Spleen (tissue), 11 donors: Measurements from ENCODE around the gene APOL5. TPM values are rescaled to one million over a fixed set of nuclear protein-coding genes. Genes with fewer than 3 reads are reported as not detected.
A peak's percentile ranks its signal among the peaks of the same experiment; 100 is the strongest.

Experiments used
- DNase-seq: peaks from one replicate; pipeline ENCODE4 v3.0.0-alpha.2; 2020
- H3K27ac ChIP-seq, 8 donors: fragments of 200-600 bp; sonication (generic) in 7 of 8; 1 replicate in 4 of 8; 2 replicates in 4 of 8; pipeline versions ENCODE4 v1.5.0 to v1.8.0; 2016 to 2021; ENCODE audit warnings: inconsistent platforms in 4 of 8, mild to moderate bottlenecking in 4 of 8, moderate library complexity in 1 of 8
- H3K27me3 ChIP-seq, 7 donors: fragments of 200-600 bp; sonication (generic) in 6 of 7; replicated peaks in 1 of 7; 1 replicate in 4 of 7; 2 replicates in 3 of 7; pipeline versions ENCODE4 v1.5.0 to v1.8.0; 2016 to 2021; ENCODE audit warnings: inconsistent platforms in 3 of 7, mild to moderate bottlenecking in 1 of 7
- H3K36me3 ChIP-seq, 6 donors: fragments of 200-600 bp; sonication (generic) in 5 of 6; 1 replicate in 4 of 6; 2 replicates in 2 of 6; pipeline versions ENCODE4 v1.5.0 to v1.8.0; 2016 to 2021; ENCODE audit warnings: inconsistent platforms in 2 of 6
- H3K4me1 ChIP-seq, 6 donors: fragments of 200-600 bp; sonication (generic) in 5 of 6; 1 replicate in 3 of 6; 2 replicates in 3 of 6; pipeline versions ENCODE4 v1.5.0 to v1.8.0; 2016 to 2021; ENCODE audit warnings: inconsistent platforms in 3 of 6
- H3K4me3 ChIP-seq, 8 donors: fragments of 200-600 bp; sonication (generic) in 7 of 8; 1 replicate in 4 of 8; 2 replicates in 4 of 8; pipeline versions ENCODE4 v1.5.0 to v1.8.0; 2016 to 2021; ENCODE audit warnings: inconsistent platforms in 4 of 8, mild to moderate bottlenecking in 4 of 8, moderate library complexity in 2 of 8
- H3K9me3 ChIP-seq, 8 donors: fragments of 200-600 bp; sonication (generic) in 7 of 8; 1 replicate in 4 of 8; 2 replicates in 4 of 8; pipeline versions ENCODE4 v1.5.0 to v1.8.0; 2016 to 2021; ENCODE audit warnings: inconsistent platforms in 4 of 8
- CTCF ChIP-seq, 11 experiments: fragments of 200-600 bp in 7 of 11; fragments of 450-650 bp in 4 of 11; sonication (generic) in 4 of 11; IDR thresholded peaks in 8 of 11; conservative IDR thresholded peaks in 3 of 11; 1 replicate in 7 of 11; 2 replicates in 4 of 11; pipeline versions ENCODE4 v1.4.0 to v1.8.0; 2016 to 2021; ENCODE audit warnings: antibody characterized with exemption in 11 of 11, inconsistent platforms in 4 of 11, mild to moderate bottlenecking in 1 of 11
- POLR2A ChIP-seq, 3 donors: fragments of 450-650 bp; IDR thresholded peaks; one replicate each; pipeline ENCODE4 v1.5.1; 2017; ENCODE audit warnings: antibody characterized with exemption in 3 of 3, mild to moderate bottlenecking in 1 of 3
- POLR2AphosphoS5 ChIP-seq, 3 donors: sonication (generic); formaldehyde crosslinking; IDR thresholded peaks; one replicate each; pipeline ENCODE4 v1.5.1; 2017; ENCODE audit warnings: antibody characterized with exemption in 3 of 3
- whole genome bisulfite sequencing, 5 donors: extraction: QIAGEN DNeasy Blood & Tissue Kit in 3 of 5; methylation state at CpG; one replicate each; pipeline versions ENCODE4 v1.1.5 to v1.1.7; 2013 to 2018; 5-methylcytosine and 5-hydroxymethylcytosine counted together
- intact Hi-C: fragments of 100-400 bp; cut with DNase I; formaldehyde crosslinking; loops from one replicate; pipeline ENCODE4 v1.15.0; 2023; ENCODE audit warnings: low total_unique reads
- polyA plus RNA-seq, 3 donors: library from polyadenylated mRNA; stranded (reverse); fragments of 200-250 nt; gene quantifications; one replicate each; pipeline ENCODE4 v1.2.1, GENCODE V29; 2013
- total RNA-seq, 7 donors: library from RNA; depleted of rRNA in 3 of 7; stranded (reverse); fragments of >200 nt in 3 of 7; fragmentation: NEBNext Ultra II Directional in 4 of 7; extraction: Animal tissue kit (Norgen Biotek cat#: 25700) in 4 of 7; gene quantifications; one replicate each; pipeline versions ENCODE4 v1.1.0 to v1.2.1, GENCODE V29; 2016 to 2021
- donor health status: healthy with polysubstance abuse.
- donor health status: DM: no; HTN: no; CAD: no; lungs with moderate emphysema.
- donor health status: DM: no; HTN: no; CAD: no.
- donor health status: Bipolar disorder and iron deficiency.
- donor health status: healthy.
- donor health status: DM: no; HTN: no; CAD: no.
- donor health status: DM: yes; HTN: yes; CAD: no.

Gene APOL5
- total and polyA plus RNA-seq, 10 donors = not detected

- no peak for DNase-seq
- Histone ChIP-seq H3K4me1 (peaks cover 0 to 14% (median 0%) of the 10 kb centered on the region in 6 donors), H3K36me3 (no peaks in the 10 kb centered on the region), H3K9me3 (peaks cover 0 to 14% (median 7%) of the 10 kb centered on the region in 8 donors), H3K4me3 (no peak overlapping the region), H3K27me3 (no peaks in the 10 kb centered on the region), H3K27ac (no peak overlapping the region)
- intact Hi-C loops = no loop called here
- no peak for TF ChIP-seq POLR2AphosphoS5 (IDR thresholded peaks at IDR 0.05)
- 45 to 77% (median 65%) methylated on average over 3 of the region's 3 CpGs for WGBS, 5 donors
These were observed 33.4 kb upstream of the APOL5 start for GRCh38 chr22:35684270-35684700.

DNA sequence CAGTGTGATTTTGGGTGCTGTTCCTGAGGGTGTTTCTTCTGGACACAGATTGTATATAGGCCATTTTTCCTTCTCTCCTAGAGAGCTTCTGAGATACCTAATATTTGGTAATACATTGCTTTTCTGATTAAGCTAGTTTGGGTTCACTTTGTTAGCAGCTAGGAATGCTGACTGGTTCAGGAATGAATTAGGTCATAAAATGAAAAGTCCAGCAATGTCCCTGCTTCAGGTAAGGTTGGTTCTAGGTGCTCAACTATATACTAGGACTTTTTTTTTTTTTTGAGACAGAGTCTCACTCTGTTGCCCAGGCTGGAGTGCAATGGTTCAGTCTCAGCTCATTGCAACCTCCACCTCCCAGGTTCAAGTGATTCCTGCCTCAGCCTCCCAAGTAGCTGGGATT is 32.9 kb upstream of the APOL5 start:
- Histone ChIP-seq H3K27ac (no peak overlapping the region), H3K27me3 (no peaks in the 10 kb centered on the region), H3K4me1 (peaks cover 0 to 14% (median 0%) of the 10 kb centered on the region in 6 donors), H3K36me3 (no peaks in the 10 kb centered on the region), H3K4me3 (no peak overlapping the region), H3K9me3 (peaks cover 0 to 14% (median 7%) of the 10 kb centered on the region in 8 donors)
- intact Hi-C loops = no loop called here
- no peak for DNase-seq
- no peak for TF ChIP-seq CTCF (IDR thresholded peaks at IDR 0.05 in 8 of 11, conservative IDR thresholded peaks at IDR 0.05 in 3 of 11)

DNA sequence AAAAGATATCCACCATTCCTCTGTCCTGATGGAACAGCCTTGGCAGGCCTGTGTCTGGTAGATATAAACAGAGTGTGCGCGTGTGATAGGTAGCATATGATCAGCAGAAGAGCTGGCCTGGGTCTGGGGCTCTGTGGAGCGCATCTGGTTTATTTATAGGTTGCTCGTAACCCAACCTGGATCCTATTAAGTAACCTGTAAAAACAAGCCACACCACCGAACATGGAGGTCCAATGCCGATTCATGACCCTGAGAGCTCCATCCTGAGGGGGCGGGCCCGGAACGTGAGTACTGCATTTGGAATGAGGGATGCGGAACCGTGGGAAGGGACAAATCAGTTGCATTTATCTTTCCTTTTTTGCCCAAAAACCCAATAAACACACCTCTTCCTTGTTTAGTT is 31.9 kb upstream of the APOL5 start:
- H3K9me3 ChIP-seq = peaks cover 0 to 14% (median 7%) of the 10 kb centered on the region in 8 donors
- peaks cover 0 to 14% (median 0%) of the 10 kb centered on the region in 6 donors for H3K4me1 ChIP-seq
- no peak for TF ChIP-seq CTCF (IDR thresholded peaks at IDR 0.05 in 8 of 11, conservative IDR thresholded peaks at IDR 0.05 in 3 of 11)
- TF ChIP-seq POLR2A (IDR thresholded peaks at IDR 0.05) = no peak
- no peak for TF ChIP-seq POLR2AphosphoS5 (IDR thresholded peaks at IDR 0.05)
- H3K4me3 ChIP-seq = no peak overlapping the region
- no peaks in the 10 kb centered on the region for H3K27me3 ChIP-seq
- intact Hi-C loops = no loop called here
- WGBS, 5 donors = 75 to 84% (median 83%) methylated on average over 11 of the region's 11 CpGs
- H3K27ac ChIP-seq = peak overlapping the region in 1 of 8 donors; percentile 15
- no peak for DNase-seq
- no peaks in the 10 kb centered on the region for H3K36me3 ChIP-seq

GRCh38 chr22:35686298-35686697 is 31.4 kb upstream of the APOL5 start:
- intact Hi-C loops = no loop called here
- Histone ChIP-seq H3K27ac (peak overlapping the region in 1 of 8 donors; percentile 15), H3K4me1 (peaks cover 0 to 14% (median 0%) of the 10 kb centered on the region in 6 donors), H3K9me3 (peaks cover 0 to 10% (median 5%) of the 10 kb centered on the region in 8 donors), H3K4me3 (no peak overlapping the region), H3K27me3 (no peaks in the 10 kb centered on the region), H3K36me3 (no peaks in the 10 kb centered on the region)
- no peak for DNase-seq
- TF ChIP-seq CTCF (IDR thresholded peaks at IDR 0.05 in 8 of 11, conservative IDR thresholded peaks at IDR 0.05 in 3 of 11) = no peak
- TF ChIP-seq POLR2A (IDR thresholded peaks at IDR 0.05) = no peak
- TF ChIP-seq POLR2AphosphoS5 (IDR thresholded peaks at IDR 0.05) = no peak
- 61 to 72% (median 65%) methylated on average over 4 of the region's 4 CpGs for WGBS, 5 donors

GRCh38 chr22:35687461-35687860 is 30.2 kb upstream of the APOL5 start:
- Histone ChIP-seq H3K36me3 (no peaks in the 10 kb centered on the region), H3K4me3 (no peak overlapping the region), H3K9me3 (peaks cover 0 to 4% (median 0%) of the 10 kb centered on the region in 8 donors), H3K27me3 (peaks cover 0 to 4% (median 0%) of the 10 kb centered on the region in 7 donors), H3K27ac (no peak overlapping the region), H3K4me1 (peaks cover 0 to 14% (median 0%) of the 10 kb centered on the region in 6 donors)
- intact Hi-C loops = no loop called here
- no peak for TF ChIP-seq POLR2A (IDR thresholded peaks at IDR 0.05)
- no peak for TF ChIP-seq POLR2AphosphoS5 (IDR thresholded peaks at IDR 0.05)
- no peak for TF ChIP-seq CTCF (IDR thresholded peaks at IDR 0.05 in 8 of 11, conservative IDR thresholded peaks at IDR 0.05 in 3 of 11)
- DNase-seq = no peak
- WGBS, 5 donors = 77 to 87% (median 82%) methylated on average over 6 of the region's 6 CpGs
